ENCODE results near the gene DNAI4. TPM values are rescaled to one million over a fixed set of nuclear protein-coding genes. Genes with fewer than 3 reads are reported as not detected.

Gene DNAI4
- polyA plus RNA-seq, 1 donor (not counting 4 experiments of a cell fraction or from before 2014, with no cell fraction given) = 4.1 TPM

- Histone ChIP-seq H3K9me1 (ENCODE audit: control insufficient read depth, extremely low read depth, insufficient read depth, low read length) (no peaks in the 10 kb centered on the region), H3K79me2 (ENCODE audit: control insufficient read depth, insufficient read depth, low read length) (no peaks in the 10 kb centered on the region), H3K4me2 (ENCODE audit: control insufficient read depth, extremely low read depth, insufficient read depth, low read depth, low read length) (no peak overlapping the region), H3K9ac (ENCODE audit: control insufficient read depth, extremely low read depth, insufficient read depth, low read length) (no peak overlapping the region), H3K4me3 (ENCODE audit: control insufficient read depth in 2 of 3, extremely low read depth in 1 of 3, insufficient read depth in 2 of 3, low read depth in 1 of 3, low read length in 3 of 3) (no peak overlapping the region), H3K27ac (ENCODE audit: control insufficient read depth, insufficient read depth, low read length) (no peak overlapping the region), H2AFZ (ENCODE audit: control insufficient read depth, low read length) (no peak overlapping the region), H4K20me1 (ENCODE audit: control insufficient read depth, extremely low read depth, insufficient read depth, low read length) (no peaks in the 10 kb centered on the region), H3K9me3 (ENCODE audit: control insufficient read depth, low read depth, low read length) (no peaks in the 10 kb centered on the region), H3K4me1 (ENCODE audit: control insufficient read depth, extremely low read depth, insufficient read depth, low read length) (no peaks in the 10 kb centered on the region), H3K36me3 (ENCODE audit: control insufficient read depth in 2 of 2, extremely low read depth in 1 of 2, insufficient read depth in 2 of 2, low read length in 2 of 2) (no peaks in the 10 kb centered on the region), H3K27me3 (ENCODE audit: control insufficient read depth, extremely low read depth, insufficient read depth, low read length) (no peaks in the 10 kb centered on the region)
- FAIRE-seq (no peak), DNase-seq (ENCODE audit: low read depth, low spot score) (no peak)
- dilution Hi-C loops (cut with MboI; ENCODE audit: extremely low pct_ligation_motif_present, low sequenced_read_pairs) = no loop called here
- no peak for TF ChIP-seq EZH2 (IDR thresholded peaks at IDR 0.05; ENCODE audit: low read length)
- TF ChIP-seq, protein P1, sequence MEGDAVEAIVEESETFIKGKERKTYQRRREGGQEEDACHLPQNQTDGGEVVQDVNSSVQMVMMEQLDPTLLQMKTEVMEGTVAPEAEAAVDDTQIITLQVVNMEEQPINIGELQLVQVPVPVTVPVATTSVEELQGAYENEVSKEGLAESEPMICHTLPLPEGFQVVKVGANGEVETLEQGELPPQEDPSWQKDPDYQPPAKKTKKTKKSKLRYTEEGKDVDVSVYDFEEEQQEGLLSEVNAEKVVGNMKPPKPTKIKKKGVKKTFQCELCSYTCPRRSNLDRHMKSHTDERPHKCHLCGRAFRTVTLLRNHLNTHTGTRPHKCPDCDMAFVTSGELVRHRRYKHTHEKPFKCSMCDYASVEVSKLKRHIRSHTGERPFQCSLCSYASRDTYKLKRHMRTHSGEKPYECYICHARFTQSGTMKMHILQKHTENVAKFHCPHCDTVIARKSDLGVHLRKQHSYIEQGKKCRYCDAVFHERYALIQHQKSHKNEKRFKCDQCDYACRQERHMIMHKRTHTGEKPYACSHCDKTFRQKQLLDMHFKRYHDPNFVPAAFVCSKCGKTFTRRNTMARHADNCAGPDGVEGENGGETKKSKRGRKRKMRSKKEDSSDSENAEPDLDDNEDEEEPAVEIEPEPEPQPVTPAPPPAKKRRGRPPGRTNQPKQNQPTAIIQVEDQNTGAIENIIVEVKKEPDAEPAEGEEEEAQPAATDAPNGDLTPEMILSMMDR (optimal IDR thresholded peaks at IDR 0.05 in 1 of 3, IDR thresholded peaks at IDR 0.05 in 1 of 3, conservative IDR thresholded peaks at IDR 0.05 in 1 of 3; ENCODE audit: extremely low read depth in 1 of 3, insufficient read depth in 2 of 3, low read length in 3 of 3) = no peak
These were observed 34.0 kb downstream of the DNAI4 start for GRCh38 chr1:66890621-66891020.

DNA sequence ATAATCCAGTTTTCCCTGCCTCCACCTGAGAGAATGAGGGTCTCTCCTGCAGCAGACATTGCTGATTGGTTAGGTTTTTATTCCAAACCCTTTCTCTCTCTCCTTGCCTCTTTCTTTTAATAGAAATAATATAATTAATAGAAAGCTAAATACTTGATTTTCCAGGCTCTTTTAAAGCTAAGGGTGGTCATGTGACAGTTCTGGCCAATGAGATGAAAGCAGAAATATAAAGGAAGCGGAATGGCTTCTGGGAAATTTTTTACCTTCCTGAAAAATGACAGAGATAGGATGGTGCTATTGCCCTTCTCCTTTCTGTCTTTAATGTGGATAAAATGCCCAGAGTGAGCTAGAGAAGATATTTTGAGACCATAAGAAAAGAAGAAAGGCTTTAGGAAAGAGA lies 35.6 kb downstream of the DNAI4 start:
- Histone ChIP-seq H3K9ac (ENCODE audit: control insufficient read depth, extremely low read depth, insufficient read depth, low read length) (no peak overlapping the region), H3K4me2 (ENCODE audit: control insufficient read depth, extremely low read depth, insufficient read depth, low read depth, low read length) (no peak overlapping the region), H2AFZ (ENCODE audit: control insufficient read depth, low read length) (no peak overlapping the region), H3K4me3 (ENCODE audit: control insufficient read depth in 2 of 3, extremely low read depth in 1 of 3, insufficient read depth in 2 of 3, low read depth in 1 of 3, low read length in 3 of 3) (no peak overlapping the region), H3K79me2 (ENCODE audit: control insufficient read depth, insufficient read depth, low read length) (no peaks in the 10 kb centered on the region), H3K9me1 (ENCODE audit: control insufficient read depth, extremely low read depth, insufficient read depth, low read length) (no peaks in the 10 kb centered on the region), H3K36me3 (ENCODE audit: control insufficient read depth in 2 of 2, extremely low read depth in 1 of 2, insufficient read depth in 2 of 2, low read length in 2 of 2) (no peaks in the 10 kb centered on the region), H4K20me1 (ENCODE audit: control insufficient read depth, extremely low read depth, insufficient read depth, low read length) (no peaks in the 10 kb centered on the region), H3K27me3 (ENCODE audit: control insufficient read depth, extremely low read depth, insufficient read depth, low read length) (no peaks in the 10 kb centered on the region), H3K27ac (ENCODE audit: control insufficient read depth, insufficient read depth, low read length) (no peak overlapping the region), H3K4me1 (ENCODE audit: control insufficient read depth, extremely low read depth, insufficient read depth, low read length) (no peaks in the 10 kb centered on the region), H3K9me3 (ENCODE audit: control insufficient read depth, low read depth, low read length) (no peaks in the 10 kb centered on the region)
- no peak for TF ChIP-seq EZH2 (IDR thresholded peaks at IDR 0.05; ENCODE audit: low read length)
- TF ChIP-seq, protein P1 (optimal IDR thresholded peaks at IDR 0.05 in 1 of 3, IDR thresholded peaks at IDR 0.05 in 1 of 3, conservative IDR thresholded peaks at IDR 0.05 in 1 of 3; ENCODE audit: extremely low read depth in 1 of 3, insufficient read depth in 2 of 3, low read length in 3 of 3) = no peak
- dilution Hi-C loops (cut with MboI; ENCODE audit: extremely low pct_ligation_motif_present, low sequenced_read_pairs) = no loop called here
- no peak for FAIRE-seq
- DNase-seq (ENCODE audit: low read depth, low spot score) = no peak
